Ecto neural progenitor cell (in vitro differentiated cells): Measurements from ENCODE around the gene MAP7D1.
A peak's percentile ranks its signal among the peaks of the same experiment; 100 is the strongest.
"Not testable (repeated sequence)": the region's sequence is repeated elsewhere in the genome, so short reads cannot be mapped to it uniquely, and the experiment has no call there.

Experiments
- DNase-seq: peaks from one replicate; pipeline ENCODE4 v3.0.0-alpha.2; 2018; ENCODE audit warnings: low spot score

The MAP7D1 gene

DNA sequence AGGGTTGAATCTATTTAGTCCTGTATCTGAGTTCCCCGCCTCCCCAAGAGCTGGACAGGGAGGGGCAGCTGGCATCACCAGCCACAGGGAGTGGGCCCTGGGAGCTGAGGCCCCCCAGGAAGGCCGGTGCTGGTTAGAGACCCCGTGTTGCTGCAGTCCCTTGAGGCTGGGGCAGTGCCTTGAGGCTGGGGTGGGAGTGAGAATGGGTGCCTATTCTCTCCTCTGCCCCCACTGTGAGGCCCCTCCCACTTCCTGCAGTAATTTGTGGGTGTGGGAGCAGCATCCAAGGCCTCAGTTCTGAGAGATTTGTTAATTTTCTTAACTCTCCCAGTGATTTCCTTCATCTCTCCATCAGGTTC is 4.1 kb upstream of the MAP7D1 start:
- no peak for DNase-seq

DNA sequence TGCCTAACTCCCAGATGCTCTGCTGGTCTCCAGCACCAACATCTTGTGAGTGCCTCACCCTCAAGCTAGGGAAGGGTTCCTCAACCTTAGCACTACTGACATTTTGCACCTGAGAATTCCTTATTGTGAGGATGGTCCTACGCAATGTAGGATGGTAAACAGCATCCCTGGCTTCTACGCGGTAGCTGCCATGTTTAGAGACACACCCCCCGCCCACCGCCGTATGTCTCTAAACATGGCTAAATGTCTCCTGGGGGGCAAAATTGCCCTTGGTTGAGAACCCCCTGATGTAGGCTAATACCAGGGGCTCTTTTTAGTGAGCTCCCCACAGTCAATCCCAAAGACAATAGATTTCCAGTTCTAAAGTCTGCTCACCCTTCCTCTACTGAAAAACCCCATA is 2.5 kb upstream of the MAP7D1 start:
- no peak for DNase-seq

DNA sequence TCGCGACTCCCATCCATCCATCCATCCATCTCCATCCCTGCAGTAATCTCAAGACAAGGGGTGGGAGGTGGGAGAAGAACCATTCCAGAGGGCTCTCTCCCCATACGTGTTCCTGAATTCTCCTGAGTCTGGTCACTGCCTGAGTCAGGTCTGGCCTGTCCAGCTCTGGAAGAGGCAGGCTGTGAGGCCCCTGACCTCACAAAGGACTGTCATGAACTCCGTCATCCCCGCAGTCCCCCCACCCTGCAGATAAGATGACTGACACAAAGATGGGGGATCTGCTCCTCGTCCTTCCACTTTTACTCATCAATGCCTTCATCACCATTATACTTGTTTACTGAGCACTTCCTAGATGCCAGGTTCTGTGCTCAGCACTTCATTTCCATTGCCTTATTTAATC is 1.6 kb upstream of the MAP7D1 start:
- no peak for DNase-seq

DNA sequence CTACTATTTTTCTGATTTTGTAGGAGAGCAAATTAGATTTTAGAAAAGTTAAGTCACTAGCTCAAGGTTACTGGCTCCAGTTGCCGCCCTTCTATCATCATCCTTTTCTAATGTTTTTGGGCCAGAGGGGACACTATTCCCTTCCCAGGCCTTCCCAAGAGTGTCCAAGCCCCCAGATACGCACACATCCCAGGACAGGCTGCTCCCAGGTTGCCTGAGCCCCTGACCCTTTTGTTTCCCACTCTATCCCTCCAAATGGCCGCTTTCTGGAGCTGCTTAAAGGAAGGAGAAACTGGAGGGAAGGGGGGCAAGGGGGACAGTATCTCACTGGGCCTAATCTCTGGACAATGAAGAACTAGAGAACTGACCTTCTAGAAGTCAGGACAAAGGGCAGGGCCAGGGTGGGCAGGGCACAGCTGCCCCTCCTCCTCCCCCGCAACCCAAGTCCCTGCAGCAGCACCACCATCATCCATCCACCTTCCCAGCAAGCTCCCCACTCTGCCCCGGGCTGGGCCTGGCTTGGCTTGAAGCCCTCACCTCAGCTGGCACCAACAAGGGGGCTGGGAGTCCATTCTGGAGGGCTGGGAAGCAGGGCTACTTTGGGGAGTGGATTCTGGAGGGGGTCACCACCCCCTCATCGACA is 1.1 kb upstream of the MAP7D1 start:
- DNase-seq: no peak

DNA sequence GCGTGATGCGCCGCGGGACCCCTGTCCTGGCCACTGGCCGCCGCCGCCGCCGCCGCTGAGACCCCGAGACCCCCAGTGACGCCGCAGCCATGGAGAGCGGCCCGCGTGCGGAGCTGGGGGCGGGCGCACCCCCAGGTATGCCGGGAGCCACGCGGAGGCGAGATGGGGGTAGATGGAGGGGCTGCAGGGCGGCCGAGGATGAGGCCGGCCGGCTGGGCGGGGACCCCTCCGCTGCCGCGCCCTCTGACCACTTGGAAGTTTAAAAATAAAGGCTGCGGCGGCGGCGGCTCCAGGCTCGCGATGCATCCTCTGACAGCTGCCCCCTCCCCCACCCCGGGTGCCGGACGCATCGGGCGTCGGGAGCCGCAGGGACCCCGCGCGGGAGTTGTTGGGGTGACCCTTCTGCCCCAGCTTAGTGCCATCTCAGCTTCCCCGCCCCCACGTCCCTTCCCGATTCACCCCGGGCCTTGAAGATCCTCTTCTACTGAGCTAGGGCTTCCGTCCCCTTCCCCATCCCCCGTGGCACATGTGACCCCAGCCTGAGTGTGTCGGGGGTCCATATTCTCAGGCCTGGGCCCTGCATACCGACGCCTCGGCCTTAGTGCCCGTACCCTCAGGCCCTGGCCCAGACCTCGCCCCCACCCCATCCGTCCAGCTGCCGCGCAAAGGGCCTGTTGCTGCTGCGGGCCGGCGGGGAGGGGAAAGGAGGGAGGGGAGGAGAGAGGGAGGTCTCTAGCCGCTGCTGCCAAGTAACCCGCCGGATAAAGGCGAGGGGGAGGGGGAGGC is 562 bp downstream of the MAP7D1 start:
- peak; percentile 92 for DNase-seq

DNA sequence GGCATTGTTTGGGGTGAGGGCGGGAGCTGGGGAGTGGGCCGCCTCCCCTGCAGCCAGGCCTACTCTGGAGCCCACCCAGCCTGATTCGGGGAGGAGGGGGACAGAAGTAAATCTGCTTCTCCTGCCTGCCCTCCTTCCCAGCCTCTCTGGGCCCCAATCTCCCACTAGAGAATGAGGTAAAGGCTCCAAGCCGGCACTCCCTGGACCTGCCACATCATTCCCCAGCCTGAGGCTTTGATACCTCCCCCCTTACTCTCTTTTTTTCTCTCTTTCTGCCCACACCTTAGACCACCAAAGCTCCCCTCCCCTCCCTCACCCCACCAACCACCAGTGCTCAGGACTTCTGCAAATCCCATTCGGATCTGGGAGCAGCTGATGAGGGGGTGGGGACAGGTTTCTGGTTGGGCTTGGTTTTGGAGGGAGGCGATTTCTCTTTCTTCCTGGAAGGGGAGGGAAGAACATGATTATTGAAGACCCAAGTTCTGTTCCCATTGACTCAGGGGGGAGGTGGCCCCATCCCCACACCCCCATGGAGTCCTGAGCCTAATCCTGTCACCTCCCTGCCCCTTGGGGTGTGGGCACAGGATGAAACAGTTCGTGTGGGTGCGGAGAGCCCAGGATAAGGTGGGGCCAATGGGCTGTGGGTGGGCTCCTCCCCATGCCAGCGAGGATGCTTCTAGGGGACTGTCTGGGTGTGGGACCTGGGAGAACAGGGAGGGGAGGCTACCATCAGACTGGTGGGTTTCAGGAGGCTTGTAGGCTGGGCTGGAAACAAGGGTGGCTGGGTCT is 1.3 kb downstream of the MAP7D1 start:
- DNase-seq: peak; percentile 65

DNA sequence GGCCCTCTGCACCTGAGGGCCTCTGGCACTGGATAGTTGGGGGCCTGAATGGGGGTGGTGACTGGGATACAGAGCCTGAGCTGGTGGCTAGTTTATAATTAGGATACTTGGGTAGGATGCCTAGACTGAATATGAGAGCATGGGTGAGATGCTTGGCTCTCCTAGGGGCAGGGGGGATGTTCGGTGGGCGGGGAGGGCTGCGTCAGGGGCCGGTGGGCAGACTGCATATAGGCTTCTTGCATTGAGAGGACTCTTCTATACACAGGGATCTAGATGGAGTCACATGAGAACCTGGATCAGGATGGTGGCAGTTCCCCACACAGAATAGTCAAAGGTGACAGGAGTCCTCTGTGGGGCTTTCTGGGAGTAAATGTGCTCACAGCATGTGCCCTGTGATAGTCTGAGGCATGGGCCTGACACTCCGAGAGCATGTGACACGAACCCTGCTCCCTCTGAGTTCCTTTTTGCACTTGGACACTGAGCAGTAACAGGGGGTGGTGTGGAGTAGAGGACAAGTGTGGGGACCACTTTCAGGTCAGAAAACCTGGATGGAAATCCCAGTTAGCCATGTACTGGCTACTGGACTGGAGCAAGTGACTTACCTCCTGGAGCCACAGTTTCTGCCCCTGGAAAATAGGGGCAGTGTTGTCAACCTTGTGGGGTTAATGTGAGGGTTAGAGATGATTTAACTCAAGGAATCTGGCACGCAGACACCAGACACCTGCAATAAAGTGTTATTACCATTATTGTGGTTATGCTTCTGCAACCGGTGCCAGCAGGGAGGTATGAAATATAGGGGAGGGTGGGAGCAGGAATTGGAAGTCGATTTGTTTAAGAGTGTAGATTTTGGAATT is 2.2 kb downstream of the MAP7D1 start:
- DNase-seq: no peak

DNA sequence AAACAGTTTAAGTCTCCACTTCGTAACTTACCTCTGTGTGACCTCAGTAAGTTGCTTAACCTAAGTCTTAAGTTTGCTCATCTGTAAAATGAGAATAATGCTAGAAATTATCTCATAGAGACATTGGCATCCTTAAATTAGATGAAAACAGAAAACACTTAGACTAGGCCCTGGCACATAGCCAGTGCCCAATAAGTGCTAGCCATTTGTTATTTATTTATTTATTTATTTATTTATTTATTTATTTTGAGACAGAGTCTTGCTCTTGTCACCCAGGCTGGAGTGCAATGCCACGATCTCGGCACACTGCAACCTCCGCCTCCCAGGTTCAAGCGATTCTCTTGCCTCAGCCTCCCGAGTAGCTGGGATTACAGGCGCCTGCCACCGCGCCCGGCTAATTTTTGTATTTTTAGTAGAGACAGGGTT is 2.9 kb downstream of the MAP7D1 start:
- not testable (repeated sequence) for DNase-seq

DNA sequence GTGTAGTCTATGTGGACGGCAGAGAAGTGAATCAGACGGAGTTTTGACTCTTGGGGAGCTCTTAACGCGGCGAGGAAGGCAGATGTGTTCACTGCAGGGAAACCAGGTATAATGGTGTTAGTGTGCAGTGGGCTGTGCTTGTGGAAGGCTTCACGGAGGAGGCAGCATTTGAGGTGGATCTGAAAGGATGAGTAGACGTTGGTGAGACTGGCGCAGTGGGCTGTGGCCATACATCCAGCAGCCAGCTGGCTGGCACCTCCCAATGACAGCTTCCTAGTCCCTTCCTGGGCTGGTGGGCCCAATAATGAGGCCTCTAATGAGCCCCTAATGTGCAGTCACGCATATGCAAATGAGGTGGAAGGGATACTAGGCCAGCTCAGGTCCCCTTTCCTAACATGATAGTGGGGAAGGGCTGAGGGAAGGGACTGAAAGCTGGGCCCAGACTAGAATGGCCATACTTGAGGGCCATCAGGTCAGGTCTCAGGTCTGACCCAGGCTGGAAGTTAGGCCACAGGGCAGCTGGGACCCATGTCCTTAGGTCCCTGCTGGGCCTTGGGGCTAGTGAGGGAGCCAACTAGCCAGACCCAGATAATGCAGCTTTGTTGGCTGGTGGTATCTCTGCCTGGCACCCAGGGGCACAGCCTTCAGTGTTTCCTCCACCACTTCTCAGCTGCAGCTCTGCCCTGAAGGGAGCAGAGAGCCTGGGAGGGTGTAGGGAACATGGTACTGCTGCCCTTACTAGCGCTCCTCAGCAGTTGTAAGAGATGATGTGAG is 3.8 kb downstream of the MAP7D1 start:
- no peak for DNase-seq

DNA sequence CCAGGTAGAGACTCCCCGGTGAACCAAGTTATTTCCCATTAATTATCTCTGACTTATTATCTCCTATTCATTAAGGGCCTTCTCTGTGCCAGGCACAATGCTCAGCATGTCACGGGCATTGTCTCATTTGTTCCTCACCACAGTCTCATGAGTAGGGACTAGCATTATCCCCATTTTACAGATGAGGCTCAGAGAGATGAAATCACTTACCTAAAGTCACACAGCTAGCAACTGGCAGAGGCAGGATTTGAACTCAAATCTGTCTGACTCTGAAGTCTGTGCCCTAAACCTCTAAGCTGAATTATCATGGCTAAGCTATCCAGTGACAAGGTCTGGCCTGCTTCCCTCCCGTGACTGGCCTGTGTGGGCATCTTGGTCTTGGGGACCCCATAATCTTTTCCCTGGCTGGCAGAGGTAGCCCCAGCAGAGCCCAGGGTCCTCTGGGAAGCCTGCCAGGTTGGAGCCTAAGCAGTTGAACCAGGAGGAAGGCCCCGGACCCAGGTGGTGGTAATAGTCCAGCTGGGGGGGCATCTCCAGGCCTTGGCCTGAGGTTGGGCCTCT is 4.5 kb downstream of the MAP7D1 start:
- DNase-seq: peak; percentile 49

DNA sequence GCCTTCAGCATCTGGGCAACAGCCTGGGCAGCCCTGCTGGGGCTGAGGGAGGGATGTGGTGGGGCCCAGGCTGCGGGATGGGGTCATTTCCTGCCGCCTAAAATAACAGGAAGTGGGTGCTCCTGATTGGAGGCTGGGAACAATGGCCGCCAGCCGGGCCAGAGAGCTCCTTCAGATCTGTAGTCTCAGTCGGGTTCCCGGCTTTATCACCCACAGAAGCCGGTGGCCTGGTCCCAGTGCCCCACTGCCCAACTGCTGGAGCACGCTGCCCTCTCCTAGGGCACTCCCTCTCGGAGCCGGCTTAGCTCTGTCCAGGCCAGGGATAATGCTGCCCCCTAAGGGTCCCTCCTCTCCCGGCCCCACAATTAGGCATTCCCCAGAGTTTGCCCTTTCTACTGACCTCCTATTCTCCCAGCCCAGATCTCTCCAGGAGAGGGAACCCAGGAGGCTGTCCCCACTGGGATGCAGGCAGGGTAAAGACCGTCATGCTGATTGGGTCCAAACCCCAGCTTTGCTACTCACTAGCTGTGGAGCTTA is 5.1 kb downstream of the MAP7D1 start:
- DNase-seq: peak; percentile 75

DNA sequence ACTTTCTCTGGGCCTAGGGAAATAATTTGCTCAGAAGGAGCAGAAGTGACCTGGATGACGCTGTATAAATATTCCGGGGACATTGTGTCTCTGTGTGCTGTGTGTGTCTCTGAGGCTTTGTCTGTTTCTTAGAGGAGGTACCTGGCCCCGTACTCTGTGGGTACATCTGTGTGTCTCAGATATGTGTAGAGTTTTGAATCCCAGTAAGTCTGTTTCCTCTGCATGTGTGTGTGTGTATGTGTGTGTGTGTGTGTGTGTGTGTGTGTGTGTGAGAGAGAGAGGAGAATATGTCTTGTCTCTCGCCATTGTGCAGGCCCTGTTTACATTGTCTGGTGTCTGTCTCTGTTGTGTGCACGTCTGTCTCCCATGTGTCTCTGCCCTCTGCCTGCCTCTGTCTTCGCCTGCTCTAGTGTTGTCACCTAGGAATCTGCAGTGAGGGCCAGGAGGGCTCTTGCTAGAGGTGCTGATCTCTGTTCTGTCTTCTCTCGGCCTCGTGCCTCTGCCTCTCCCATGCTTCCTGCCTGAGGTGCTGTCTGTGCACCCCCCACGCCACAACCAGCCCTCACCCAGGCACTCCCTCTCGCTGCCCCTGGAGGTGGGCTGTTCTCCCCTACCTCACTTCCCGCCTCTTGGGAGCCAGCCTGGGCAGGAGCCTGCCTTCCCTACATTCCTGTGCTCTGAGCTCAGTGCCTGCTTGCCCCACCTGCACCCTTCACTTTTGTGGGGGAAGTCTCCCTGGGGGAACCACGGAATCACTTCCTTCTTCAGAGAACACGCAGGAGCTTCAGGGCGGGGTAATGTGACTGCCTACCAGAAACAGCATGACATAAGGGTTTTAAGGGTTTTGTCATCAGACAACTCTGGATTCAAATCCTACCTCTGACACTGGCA is 5.9 kb downstream of the MAP7D1 start:
- no peak for DNase-seq

DNA sequence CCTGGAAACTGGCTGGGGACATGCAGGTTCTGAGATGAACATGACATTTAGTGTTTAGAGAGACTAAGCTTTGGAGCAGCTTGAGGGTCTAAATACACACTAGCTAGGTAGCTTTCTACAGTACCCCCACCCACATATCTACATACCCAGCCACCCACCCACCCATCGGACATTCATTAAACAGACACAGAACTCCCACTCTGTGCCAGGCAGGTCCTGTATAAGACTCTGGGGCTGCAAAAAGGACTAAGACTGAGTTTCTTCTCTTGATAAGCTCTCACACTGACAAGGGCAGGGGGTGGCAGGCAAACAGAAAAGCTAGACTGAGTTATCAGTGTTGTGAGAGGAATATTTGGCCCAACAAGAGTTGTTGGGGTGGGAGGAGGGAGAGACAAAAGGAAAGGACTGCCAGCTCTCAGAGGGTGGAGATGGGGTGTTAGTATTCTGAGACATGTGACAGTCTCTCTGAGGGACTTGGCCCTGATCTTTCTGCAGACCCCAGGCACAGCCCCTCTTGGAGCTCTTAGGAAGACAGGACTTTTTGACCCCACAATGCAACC is 6.8 kb downstream of the MAP7D1 start:
- DNase-seq: no peak

DNA sequence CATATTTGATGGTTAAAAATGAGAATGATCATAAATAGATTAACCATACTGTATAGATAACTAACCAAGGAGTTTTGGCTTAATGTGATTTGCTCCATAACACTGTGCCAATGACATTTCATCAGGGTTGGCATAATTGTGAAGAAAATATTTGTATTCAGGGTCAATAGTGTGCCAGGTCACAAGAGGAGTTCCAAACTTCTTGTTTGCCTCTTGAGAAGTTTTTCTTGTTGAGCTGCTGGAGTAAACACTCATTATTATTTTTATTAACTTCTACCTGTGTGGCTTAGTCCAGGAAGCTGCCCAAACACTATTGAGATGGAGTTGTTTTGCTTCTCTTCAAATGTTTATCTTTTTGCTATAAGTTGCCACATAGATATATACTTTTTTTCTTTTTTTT is 7.5 kb downstream of the MAP7D1 start:
- DNase-seq: no peak

DNA sequence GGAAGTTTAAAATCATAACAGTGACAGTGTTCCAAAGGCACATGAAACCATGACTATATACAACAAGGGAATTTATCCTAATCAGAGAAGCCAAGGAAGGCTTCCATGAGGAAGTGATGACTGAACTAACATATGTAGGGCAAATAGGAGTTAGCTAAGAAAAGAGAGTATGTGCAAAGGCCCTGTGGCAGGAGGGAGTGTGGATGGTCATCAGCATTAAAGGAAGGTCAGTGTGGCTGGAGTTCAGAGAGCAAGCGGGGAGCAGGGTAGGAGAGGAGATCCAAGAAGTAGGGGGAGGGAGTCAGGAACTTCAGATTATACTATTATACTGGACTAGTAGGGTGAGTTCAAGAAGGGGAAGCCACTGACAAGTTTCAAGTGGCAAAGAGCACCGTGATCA is 8.4 kb downstream of the MAP7D1 start:
- DNase-seq: no peak

DNA sequence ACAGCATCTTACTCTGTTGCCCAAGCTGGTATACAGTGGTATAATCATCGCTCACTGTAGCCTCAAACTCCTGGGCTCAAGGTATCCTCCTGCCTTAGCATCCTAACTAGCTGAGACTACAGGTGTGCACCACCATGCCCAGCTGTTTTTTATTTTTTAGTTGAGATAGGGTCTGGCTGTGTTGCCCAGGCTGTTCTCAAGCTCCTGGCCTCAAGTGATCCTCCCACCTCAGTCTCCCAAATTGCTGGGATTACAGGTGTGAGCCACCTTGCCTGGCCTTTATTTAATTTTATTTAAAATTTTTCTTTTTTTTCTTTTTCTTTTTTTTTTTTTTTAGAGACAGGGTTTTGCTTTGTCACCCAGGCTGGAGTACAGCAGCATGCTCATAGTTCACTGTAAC is 9.2 kb downstream of the MAP7D1 start:
- no peak for DNase-seq

DNA sequence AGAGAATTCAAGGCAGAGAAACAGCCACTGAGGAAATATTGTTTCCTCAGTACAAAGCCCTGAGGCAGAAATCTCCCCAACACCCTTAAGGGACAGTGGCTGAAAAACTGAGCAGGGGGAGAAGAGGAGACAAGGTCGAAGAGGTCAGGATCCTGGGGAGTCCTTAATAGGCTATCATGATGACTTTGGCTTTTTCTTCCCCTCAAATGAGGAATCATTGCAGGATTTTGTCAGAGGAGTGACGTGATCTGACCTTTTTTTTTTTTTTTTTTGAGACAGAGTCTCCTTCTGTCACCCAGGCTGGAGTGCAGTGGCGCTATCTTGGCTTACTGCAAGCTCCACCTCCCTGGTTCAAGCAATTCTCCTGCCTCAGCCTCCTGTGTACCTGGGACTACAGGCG is 10.2 kb downstream of the MAP7D1 start:
- no peak for DNase-seq

DNA sequence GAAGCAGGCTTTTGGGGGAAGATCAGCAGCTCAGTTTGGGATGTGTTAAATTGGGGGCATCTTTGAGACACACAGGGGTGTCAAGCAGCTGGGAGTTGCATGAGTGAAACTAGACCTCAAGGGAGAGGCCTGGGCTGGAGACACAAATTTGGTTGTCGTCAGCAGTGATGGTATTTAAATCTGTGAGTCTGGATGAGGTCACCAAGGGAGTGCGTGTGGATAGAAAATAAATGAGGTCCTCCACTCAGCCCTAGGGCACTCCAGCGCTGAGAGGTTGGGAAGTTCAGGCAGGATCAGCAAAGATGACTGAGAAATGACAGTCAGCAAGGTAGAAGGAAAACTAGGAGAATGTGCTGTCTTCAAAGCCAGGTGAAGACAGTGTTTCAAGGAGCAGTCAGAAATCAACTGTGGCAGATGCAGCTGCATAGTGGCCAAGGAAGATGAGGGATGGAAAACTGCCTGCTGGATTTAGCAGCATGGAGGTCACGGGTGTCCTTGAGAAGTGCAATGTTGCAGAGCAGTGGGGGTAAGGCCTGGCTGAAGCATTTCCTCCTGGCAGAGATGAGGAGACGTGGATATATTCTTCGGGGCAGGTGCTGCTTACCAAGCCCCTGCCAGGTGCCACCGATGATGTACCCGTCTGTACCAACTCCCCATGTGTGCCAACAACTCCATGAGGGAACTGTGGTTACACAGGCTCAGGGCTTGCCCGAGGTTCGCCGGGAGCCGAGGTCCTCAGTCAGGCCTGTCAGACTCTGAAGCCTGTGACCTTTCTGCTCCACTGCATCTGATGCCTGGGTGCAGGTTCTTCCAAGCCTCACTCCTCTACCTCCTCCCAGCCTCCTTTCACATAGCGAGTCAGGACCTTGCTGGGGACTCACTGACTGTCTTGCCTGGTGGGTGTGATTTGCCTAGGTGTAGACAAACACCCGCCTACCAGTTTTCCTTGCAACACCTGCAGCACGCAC is 11.3 kb downstream of the MAP7D1 start:
- no peak for DNase-seq
